HepG2 (cell line): ENCODE results near the gene PIK3CB. TPM values are rescaled to one million over a fixed set of nuclear protein-coding genes. Genes with fewer than 3 reads are reported as not detected.
A peak's percentile ranks its signal among the peaks of the same experiment; 100 is the strongest.

Experiments
- CBX2 ChIP-seq, 2 experiments: fragments of 200-600 bp in 1 of 2; sonication (generic); formaldehyde crosslinking in 1 of 2; IDR thresholded peaks; 2 replicates each; pipeline versions ENCODE4 v1.7.0 to v1.8.1; 2018 to 2022; ENCODE audit warnings: low read depth in 2 of 2, low read length in 1 of 2, mild to moderate bottlenecking in 1 of 2, missing genetic modification reagents in 1 of 2
- HNF4G ChIP-seq, 2 experiments: sonication (generic) in 1 of 2; formaldehyde crosslinking in 1 of 2; IDR thresholded peaks; 2 replicates each; pipeline versions ENCODE4 v1.4.0 to v1.6.1; 2011 to 2020; ENCODE audit warnings: borderline replicate concordance in 2 of 2, low read depth in 2 of 2, mild to moderate bottlenecking in 2 of 2, low read length in 1 of 2, missing genetic modification reagents in 1 of 2, moderate library complexity in 1 of 2
- KLF15 ChIP-seq: sonication (generic); formaldehyde crosslinking; IDR thresholded peaks from 2 replicates; pipeline ENCODE4 v1.8.1; 2023; ENCODE audit warnings: borderline replicate concordance, mild to moderate bottlenecking, inconsistent platforms, missing genetic modification reagents, mixed read lengths
- MED1 ChIP-seq: sonication (generic); formaldehyde crosslinking; IDR thresholded peaks from 2 replicates; pipeline ENCODE4 v1.4.0; 2020; ENCODE audit warnings: missing genetic modification reagents
- NCOR1 ChIP-seq: fragments of 200-600 bp; sonication (generic); IDR thresholded peaks from 2 replicates; pipeline ENCODE4 v1.7.0; 2017; ENCODE audit warnings: antibody characterized with exemption, low read length, borderline replicate concordance
- PHF21A ChIP-seq: sonication (generic); formaldehyde crosslinking; IDR thresholded peaks from 2 replicates; pipeline ENCODE4 v1.5.0; 2020; ENCODE audit warnings: mild to moderate bottlenecking, missing genetic modification reagents
- RFXAP ChIP-seq: sonication (generic); formaldehyde crosslinking; IDR thresholded peaks from 2 replicates; pipeline ENCODE4 v1.4.0; 2020; ENCODE audit warnings: missing genetic modification reagents, borderline replicate concordance
- SOX6 ChIP-seq, 2 experiments: fragments of 450-650 bp in 1 of 2; sonication (generic) in 1 of 2; formaldehyde crosslinking in 1 of 2; IDR thresholded peaks; 2 replicates each; pipeline versions ENCODE4 v1.4.0 to v1.6.1; 2017 to 2020; ENCODE audit warnings: antibody characterized with exemption in 1 of 2, mild to moderate bottlenecking in 1 of 2, missing genetic modification reagents in 1 of 2
- SP2 ChIP-seq: sonication (generic); formaldehyde crosslinking; IDR thresholded peaks from 2 replicates; pipeline ENCODE4 v1.5.1; 2020; ENCODE audit warnings: mild to moderate bottlenecking, missing genetic modification reagents
- ZMYM4 ChIP-seq: sonication (generic); formaldehyde crosslinking; IDR thresholded peaks from 2 replicates; pipeline ENCODE4 v1.8.1; 2023; ENCODE audit warnings: mild to moderate bottlenecking, missing genetic modification reagents
- ZNF224 ChIP-seq: sonication (generic); formaldehyde crosslinking; IDR thresholded peaks from 2 replicates; pipeline ENCODE4 v1.5.0; 2020; ENCODE audit warnings: mild to moderate bottlenecking, missing genetic modification reagents
- ZNF256 ChIP-seq: sonication (generic); formaldehyde crosslinking; conservative IDR thresholded peaks from 2 replicates; pipeline ENCODE4 v1.4.0; 2020; ENCODE audit warnings: missing genetic modification reagents
- ZNF326 ChIP-seq: sonication (generic); formaldehyde crosslinking; IDR thresholded peaks from 2 replicates; pipeline ENCODE4 v1.4.0; 2020; ENCODE audit warnings: missing genetic modification reagents, borderline replicate concordance
- ZNF383 ChIP-seq: sonication (generic); formaldehyde crosslinking; IDR thresholded peaks from 2 replicates; pipeline ENCODE4 v1.4.0; 2020; ENCODE audit warnings: missing genetic modification reagents, mild to moderate bottlenecking, borderline replicate concordance
- polyA plus RNA-seq, 8 experiments: library from polyadenylated mRNA; depleted of rRNA in 3 of 8; stranded (reverse) in 7 of 8; unstranded in 1 of 8; fragments of >200 nt; fragmentation: Illumina TruSeq in 4 of 8; extraction: Trizol in 4 of 8; gene quantifications; 2 replicates each; pipeline versions ENCODE4 v1.2.1 to v1.2.3, GENCODE V29; 2011 to 2016; ENCODE audit warnings: low read depth in 4 of 8, missing spikeins in 1 of 8, mixed read lengths in 1 of 8; ENCODE audit not compliant: insufficient read depth in 1 of 8
- total RNA-seq, 5 experiments: library from RNA; depleted of rRNA; stranded (reverse); fragments of >200 nt; fragmentation: Illumina TruSeq; extraction: Trizol; gene quantifications; 2 replicates each; pipeline ENCODE4 v1.2.3, GENCODE V29; 2016; ENCODE audit warnings: low read depth in 1 of 5
- TF ChIP-seq, protein P1 (sequence below): sonication (generic); formaldehyde crosslinking; IDR thresholded peaks from 2 replicates; pipeline ENCODE4 v1.4.0; 2020; ENCODE audit warnings: mild to moderate bottlenecking, missing genetic modification reagents
- TF ChIP-seq, protein P2 (sequence below): sonication (generic); formaldehyde crosslinking; IDR thresholded peaks from 2 replicates; pipeline ENCODE4 v1.9.0; 2022; ENCODE audit warnings: missing genetic modification reagents, mild to moderate bottlenecking, borderline replicate concordance

Gene PIK3CB
- total and polyA plus RNA-seq, 2 of the 13 experiments (the other 11 are each of a cell fraction or from before 2014, with no cell fraction given): 6.6 to 18.7 TPM

- TF ChIP-seq, protein P1, sequence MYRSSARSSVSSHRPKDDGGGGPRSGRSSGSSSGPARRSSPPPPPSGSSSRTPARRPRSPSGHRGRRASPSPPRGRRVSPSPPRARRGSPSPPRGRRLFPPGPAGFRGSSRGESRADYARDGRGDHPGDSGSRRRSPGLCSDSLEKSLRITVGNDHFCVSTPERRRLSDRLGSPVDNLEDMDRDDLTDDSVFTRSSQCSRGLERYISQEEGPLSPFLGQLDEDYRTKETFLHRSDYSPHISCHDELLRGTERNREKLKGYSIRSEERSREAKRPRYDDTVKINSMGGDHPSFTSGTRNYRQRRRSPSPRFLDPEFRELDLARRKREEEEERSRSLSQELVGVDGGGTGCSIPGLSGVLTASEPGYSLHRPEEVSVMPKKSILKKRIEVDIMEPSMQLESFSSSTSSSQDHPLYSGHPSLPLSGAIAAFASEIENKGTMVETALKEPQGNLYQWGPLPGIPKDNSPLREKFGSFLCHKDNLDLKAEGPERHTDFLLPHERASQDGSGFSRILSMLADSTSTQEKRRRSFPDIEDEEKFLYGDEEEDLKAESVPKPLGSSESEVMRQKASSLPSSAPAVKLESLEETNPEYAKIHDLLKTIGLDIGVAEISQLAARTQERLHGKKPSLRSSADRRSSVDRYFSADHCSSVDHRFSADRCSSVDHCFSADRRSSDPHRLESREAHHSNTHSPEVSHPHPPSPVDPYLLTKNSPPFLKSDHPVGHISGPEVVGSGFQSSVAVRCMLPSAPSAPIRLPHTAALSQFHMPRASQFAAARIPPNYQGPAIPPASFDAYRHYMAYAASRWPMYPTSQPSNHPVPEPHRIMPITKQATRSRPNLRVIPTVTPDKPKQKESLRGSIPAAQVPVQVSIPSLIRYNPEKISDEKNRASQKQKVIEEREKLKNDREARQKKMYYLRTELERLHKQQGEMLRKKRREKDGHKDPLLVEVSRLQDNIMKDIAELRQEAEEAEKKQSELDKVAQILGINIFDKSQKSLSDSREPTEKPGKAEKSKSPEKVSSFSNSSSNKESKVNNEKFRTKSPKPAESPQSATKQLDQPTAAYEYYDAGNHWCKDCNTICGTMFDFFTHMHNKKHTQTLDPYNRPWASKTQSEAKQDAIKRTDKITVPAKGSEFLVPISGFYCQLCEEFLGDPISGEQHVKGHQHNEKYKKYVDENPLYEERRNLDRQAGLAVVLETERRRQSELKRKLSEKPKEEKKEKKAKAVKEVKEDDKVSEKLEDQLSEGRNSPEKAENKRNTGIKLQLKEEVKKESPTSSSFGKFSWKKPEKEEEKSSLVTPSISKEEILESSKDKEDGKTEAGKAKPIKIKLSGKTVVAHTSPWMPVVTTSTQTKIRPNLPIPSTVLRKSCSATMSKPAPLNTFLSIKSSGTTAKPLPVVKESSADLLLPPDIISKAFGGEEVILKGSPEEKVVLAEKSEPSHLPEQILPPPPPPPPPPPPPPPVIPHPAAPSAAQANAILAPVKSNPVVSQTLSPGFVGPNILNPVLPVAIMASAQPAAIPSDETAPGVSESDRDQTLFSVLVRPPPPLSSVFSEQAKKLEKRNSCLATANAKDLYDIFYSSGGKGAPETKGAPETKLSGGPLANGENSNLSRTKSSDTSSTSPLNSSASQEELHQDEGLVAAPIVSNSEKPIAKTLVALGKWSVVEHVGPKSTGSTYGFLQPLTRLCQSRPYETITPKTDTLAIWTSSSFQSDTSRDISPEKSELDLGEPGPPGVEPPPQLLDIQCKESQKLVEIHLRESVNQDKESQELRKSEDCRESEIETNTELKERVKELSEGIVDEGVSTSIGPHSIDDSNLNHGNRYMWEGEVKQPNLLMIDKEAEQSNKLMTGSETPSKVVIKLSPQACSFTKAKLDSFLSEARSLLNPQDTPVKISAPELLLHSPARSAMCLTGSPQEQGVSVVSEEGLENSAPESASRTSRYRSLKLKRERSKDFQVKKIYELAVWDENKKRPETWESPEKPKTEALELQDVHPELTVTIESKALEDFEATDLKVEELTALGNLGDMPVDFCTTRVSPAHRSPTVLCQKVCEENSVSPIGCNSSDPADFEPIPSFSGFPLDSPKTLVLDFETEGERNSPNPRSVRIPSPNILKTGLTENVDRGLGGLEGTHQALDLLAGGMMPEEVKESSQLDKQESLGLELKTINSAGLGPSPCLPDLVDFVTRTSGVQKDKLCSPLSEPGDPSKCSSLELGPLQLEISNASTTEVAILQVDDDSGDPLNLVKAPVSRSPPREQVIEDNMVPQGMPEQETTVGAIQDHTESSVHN (CRISPR knock-in tag): no peak
- TF ChIP-seq NCOR1: no peak
- peak; percentile 60 for TF ChIP-seq ZMYM4
- TF ChIP-seq SP2 (CRISPR knock-in tag): no peak
- 0 out of 2 replicates have a peak, but pooled peaks have one; percentile 47 for TF ChIP-seq ZNF224 (CRISPR knock-in tag)
- no peak for TF ChIP-seq MED1 (CRISPR knock-in tag)
- peak; percentile 79; the same call in 1 of the 2 replicates for TF ChIP-seq RFXAP (CRISPR knock-in tag)
- TF ChIP-seq CBX2 (IDR thresholded peaks at IDR 0.05; ENCODE audit: low read depth, low read length): no peak
- no peak for TF ChIP-seq CBX2 (CRISPR knock-in tag; IDR thresholded peaks at IDR 0.05; ENCODE audit: low read depth)
- TF ChIP-seq ZNF383: no peak
- TF ChIP-seq PHF21A: no peak; the same call in 1 of the 2 replicates
- TF ChIP-seq ZNF256 (CRISPR knock-in tag): no peak
- 0 out of 2 replicates have a peak, but pooled peaks have one; percentile 5 for TF ChIP-seq KLF15 (CRISPR knock-in tag)
- TF ChIP-seq, protein P2, sequence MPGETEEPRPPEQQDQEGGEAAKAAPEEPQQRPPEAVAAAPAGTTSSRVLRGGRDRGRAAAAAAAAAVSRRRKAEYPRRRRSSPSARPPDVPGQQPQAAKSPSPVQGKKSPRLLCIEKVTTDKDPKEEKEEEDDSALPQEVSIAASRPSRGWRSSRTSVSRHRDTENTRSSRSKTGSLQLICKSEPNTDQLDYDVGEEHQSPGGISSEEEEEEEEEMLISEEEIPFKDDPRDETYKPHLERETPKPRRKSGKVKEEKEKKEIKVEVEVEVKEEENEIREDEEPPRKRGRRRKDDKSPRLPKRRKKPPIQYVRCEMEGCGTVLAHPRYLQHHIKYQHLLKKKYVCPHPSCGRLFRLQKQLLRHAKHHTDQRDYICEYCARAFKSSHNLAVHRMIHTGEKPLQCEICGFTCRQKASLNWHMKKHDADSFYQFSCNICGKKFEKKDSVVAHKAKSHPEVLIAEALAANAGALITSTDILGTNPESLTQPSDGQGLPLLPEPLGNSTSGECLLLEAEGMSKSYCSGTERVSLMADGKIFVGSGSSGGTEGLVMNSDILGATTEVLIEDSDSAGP: peak; percentile 48
- TF ChIP-seq SOX6 (IDR thresholded peaks at IDR 0.05): no peak
- no peak for TF ChIP-seq SOX6 (CRISPR knock-in tag; IDR thresholded peaks at IDR 0.05)
- TF ChIP-seq HNF4G (IDR thresholded peaks at IDR 0.05; ENCODE audit: borderline replicate concordance, low read depth, low read length): 0 out of 2 replicates have a peak, but pooled peaks have one; percentile 15
- TF ChIP-seq HNF4G (CRISPR knock-in tag; IDR thresholded peaks at IDR 0.05; ENCODE audit: borderline replicate concordance, low read depth): no peak
- no peak for TF ChIP-seq ZNF326 (CRISPR knock-in tag)
Measured at GRCh38 chr3:138834596-138835396, at the start of gene PIK3CB (continued).
